ENCODE results near the gene NPAS1. TPM values are rescaled to one million over a fixed set of nuclear protein-coding genes. Genes with fewer than 3 reads are reported as not detected.

Gene NPAS1
- total and polyA plus RNA-seq, 10 donors, result 0.85 to 6.3 (median 2.4) TPM

GRCh38 chr19:47028195-47028601 is 8.6 kb downstream of the NPAS1 start:
- 10 to 15% (median 12%) methylated on average over 7 to 14 of the region's 14 CpGs for WGBS, 5 donors
- peaks cover 5 to 95% (median 50%) of the 10 kb centered on the region in 7 donors for H3K27me3 ChIP-seq (replicated peaks in 1 of 7)
- H3K4me1 ChIP-seq, result peaks cover 0 to 15% (median 3%) of the 10 kb centered on the region in 6 donors
- no peak overlapping the region for H3K27ac ChIP-seq
- no peaks in the 10 kb centered on the region for H3K36me3 ChIP-seq
- TF ChIP-seq POLR2A (IDR thresholded peaks at IDR 0.05) (no peak), POLR2AphosphoS5 (IDR thresholded peaks at IDR 0.05) (no peak), CTCF (IDR thresholded peaks at IDR 0.05 in 8 of 11, conservative IDR thresholded peaks at IDR 0.05 in 3 of 11) (no peak)
- H3K4me3 ChIP-seq, result no peak overlapping the region
- intact Hi-C loops (cut with DNase I; ENCODE audit: low total_unique reads), result no loop called here
- H3K9me3 ChIP-seq, result no peaks in the 10 kb centered on the region
- no peak for DNase-seq

GRCh38 chr19:47032171-47032811 is 12.7 kb downstream of the NPAS1 start:
- H3K4me1 ChIP-seq, result peaks cover 7 to 38% (median 14%) of the 10 kb centered on the region in 6 donors
- H3K36me3 ChIP-seq, result no peaks in the 10 kb centered on the region
- intact Hi-C loops (cut with DNase I; ENCODE audit: low total_unique reads), result loop anchor here (10.0 kb wide), 1 partner anchor 93 kb away; no protein-coding TSS in a partner anchor
- no peaks in the 10 kb centered on the region for H3K9me3 ChIP-seq
- H3K27me3 ChIP-seq (replicated peaks in 1 of 7), result peaks cover 0 to 76% (median 25%) of the 10 kb centered on the region in 7 donors
- TF ChIP-seq POLR2AphosphoS5 (IDR thresholded peaks at IDR 0.05) (peak in 1 of 3 donors; percentile 15), POLR2A (IDR thresholded peaks at IDR 0.05) (no peak), CTCF (IDR thresholded peaks at IDR 0.05 in 8 of 11, conservative IDR thresholded peaks at IDR 0.05 in 3 of 11) (peak in 10 of 11 experiments; percentile 36 to 81 (median 72))
- peak; percentile 86 for DNase-seq
- WGBS, 5 donors, result 18 to 24% (median 19%) methylated on average over 15 to 17 of the region's 17 CpGs
- no peak overlapping the region for H3K27ac ChIP-seq
- no peak overlapping the region for H3K4me3 ChIP-seq

- peak overlapping the region; percentile 12 to 69 (median 34) for H3K4me3 ChIP-seq
- intact Hi-C loops (cut with DNase I; ENCODE audit: low total_unique reads), result loop anchor here (10.0 kb wide), 1 partner anchor 89 kb away; no protein-coding TSS in a partner anchor
- H3K9me3 ChIP-seq, result no peaks in the 10 kb centered on the region
- no peaks in the 10 kb centered on the region for H3K36me3 ChIP-seq
- 7 to 10% (median 9%) methylated on average over 33 to 35 of the region's 35 CpGs for WGBS, 5 donors
- peak; percentile 97 for DNase-seq
- H3K27ac ChIP-seq, result peak overlapping the region in 5 of 8 donors; percentile 20 to 60 (median 45)
- H3K4me1 ChIP-seq, result peaks cover 7 to 32% (median 14%) of the 10 kb centered on the region in 6 donors
- peaks cover 0 to 48% (median 13%) of the 10 kb centered on the region in 7 donors for H3K27me3 ChIP-seq (replicated peaks in 1 of 7)
- TF ChIP-seq POLR2A (IDR thresholded peaks at IDR 0.05) (no peak), CTCF (IDR thresholded peaks at IDR 0.05 in 8 of 11, conservative IDR thresholded peaks at IDR 0.05 in 3 of 11) (peak; percentile 97 to 99 (median 99)), POLR2AphosphoS5 (IDR thresholded peaks at IDR 0.05) (peak; percentile 64 to 79 (median 76))
Observed at GRCh38 chr19:47035127-47036096, 15.8 kb downstream of the NPAS1 start.
